DOHH2 (cell line): ENCODE results near the gene LANCL2.

ENCODE experiments used
- H3F3A ChIP-seq: fragments of 200-600 bp; sonication (generic), shearing (Covaris generic); 2 replicates; pipeline ENCODE4 v1.6.0; 2016; ENCODE audit warnings: antibody characterized with exemption, mild to moderate bottlenecking; ENCODE audit not compliant: control insufficient read depth, insufficient read depth
- H3K27ac ChIP-seq: fragments of 200-600 bp; sonication (generic); 2 replicates; pipeline ENCODE4 v1.5.1; 2014; ENCODE audit warnings: low read depth, mild to moderate bottlenecking, low read length, moderate library complexity
- H3K27me3 ChIP-seq: fragments of 200-600 bp; sonication (generic); 2 replicates; pipeline ENCODE4 v1.6.1; 2014; ENCODE audit warnings: mild to moderate bottlenecking, low read length, mixed read lengths; ENCODE audit not compliant: control insufficient read depth
- H3K36me3 ChIP-seq: fragments of 200-600 bp; sonication (generic); 2 replicates; pipeline ENCODE4 v1.6.1; 2014; ENCODE audit warnings: mild to moderate bottlenecking, low read length, moderate library complexity, mixed read lengths; ENCODE audit not compliant: control insufficient read depth
- H3K4me1 ChIP-seq: fragments of 200-600 bp; sonication (generic); 2 replicates; pipeline ENCODE4 v1.6.1; 2014; ENCODE audit warnings: mild to moderate bottlenecking, low read length, mixed read lengths; ENCODE audit not compliant: control insufficient read depth
- H3K4me2 ChIP-seq: fragments of 200-600 bp; sonication (generic); 2 replicates; pipeline ENCODE4 v1.6.0; 2014; ENCODE audit warnings: mild to moderate bottlenecking, low read length, moderate library complexity
- H3K4me3 ChIP-seq: fragments of 200-600 bp; sonication (generic); 2 replicates; pipeline ENCODE4 v1.5.1; 2014; ENCODE audit warnings: mild to moderate bottlenecking, low read length, mixed read lengths
- H3K79me2 ChIP-seq: fragments of 200-600 bp; sonication (generic); 2 replicates; pipeline ENCODE4 v1.6.1; 2014; ENCODE audit warnings: mild to moderate bottlenecking, low read length, mixed read lengths; ENCODE audit not compliant: control insufficient read depth
- H3K9me2 ChIP-seq: fragments of 200-600 bp; sonication (generic); replicated peaks from 2 replicates; pipeline ENCODE4 v1.6.1; 2014; ENCODE audit warnings: mild to moderate bottlenecking, low read length, mixed read lengths; ENCODE audit not compliant: control insufficient read depth
- H3K9me3 ChIP-seq: fragments of 200-600 bp; sonication (generic); 2 replicates; pipeline ENCODE4 v1.6.1; 2014; ENCODE audit warnings: antibody characterized with exemption, low read length, mixed read lengths; ENCODE audit not compliant: control insufficient read depth, insufficient read depth
- H4K20me1 ChIP-seq: fragments of 200-600 bp; sonication (generic); 2 replicates; pipeline ENCODE4 v1.6.0; 2014; ENCODE audit warnings: low read depth, mild to moderate bottlenecking, antibody characterized with exemption, low read length, moderate library complexity; ENCODE audit not compliant: control insufficient read depth, insufficient read depth
- EZH2phosphoT487 ChIP-seq: fragments of 200-600 bp; sonication (generic); IDR thresholded peaks from 2 replicates; pipeline ENCODE4 v1.6.1; 2017; ENCODE audit warnings: borderline replicate concordance, mild to moderate bottlenecking, antibody characterized with exemption, low read length, moderate library complexity, mixed read lengths
- TF ChIP-seq, protein P1 (sequence below): fragments of 200-600 bp; sonication (generic); IDR thresholded peaks from one replicate; pipeline ENCODE4 v1.5.1; 2014; ENCODE audit warnings: antibody characterized with exemption, mild to moderate bottlenecking, low read depth, low read length; ENCODE audit not compliant: poor library complexity, severe bottlenecking

Gene LANCL2

DNA sequence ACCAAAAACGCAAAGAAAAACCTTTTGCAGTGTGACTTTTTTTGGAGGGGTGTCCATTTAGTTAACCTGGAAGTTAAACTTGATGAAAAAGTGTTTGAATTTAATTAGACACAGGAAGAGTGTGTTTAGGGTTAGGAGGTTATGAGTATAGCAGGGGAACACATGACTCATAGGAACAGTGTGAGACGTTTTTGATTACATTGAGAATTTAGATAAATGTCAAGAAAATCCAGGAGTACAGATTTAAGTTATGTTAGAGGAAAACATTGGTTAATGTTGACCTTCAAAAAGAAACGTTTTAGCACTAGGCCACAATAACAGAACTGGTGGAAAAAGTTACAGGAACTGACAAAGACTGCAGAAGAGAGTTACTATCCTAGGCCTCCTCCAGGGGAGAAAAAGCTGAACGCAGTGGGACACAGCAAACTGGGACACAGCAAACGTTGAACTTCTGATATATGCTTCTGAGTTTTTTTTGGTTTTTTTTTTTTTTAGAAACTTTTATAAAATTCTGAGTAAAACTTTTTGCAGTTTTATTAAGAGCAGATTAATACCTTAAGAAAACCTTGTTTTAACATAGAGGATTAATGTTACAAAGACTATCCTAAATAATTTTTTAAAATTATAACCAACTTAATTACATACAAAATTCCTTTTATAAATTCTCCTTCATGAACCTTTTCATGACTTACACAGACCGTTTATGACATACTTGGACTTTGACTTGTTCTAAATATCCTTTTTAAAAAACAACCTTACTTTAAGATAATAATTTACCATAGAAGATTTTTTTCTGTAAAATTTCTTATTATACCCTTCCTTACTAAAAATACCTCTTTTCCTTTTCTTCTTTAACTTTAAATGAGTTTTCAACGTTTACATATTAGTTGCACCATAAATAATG lies 22.2 kb downstream of the LANCL2 start:
- Histone ChIP-seq H3K79me2 (no peaks in the 10 kb centered on the region), H3K27ac (no peak overlapping the region), H3F3A (no peaks in the 10 kb centered on the region), H3K27me3 (no peaks in the 10 kb centered on the region), H3K9me2 (no peaks in the 10 kb centered on the region), H3K4me3 (no peak overlapping the region), H4K20me1 (no peaks in the 10 kb centered on the region), H3K36me3 (no peaks in the 10 kb centered on the region), H3K4me1 (no peaks in the 10 kb centered on the region), H3K4me2 (no peak overlapping the region), H3K9me3 (peaks cover 41% of the 10 kb centered on the region)
- no peak for TF ChIP-seq EZH2phosphoT487
- TF ChIP-seq, protein P1, sequence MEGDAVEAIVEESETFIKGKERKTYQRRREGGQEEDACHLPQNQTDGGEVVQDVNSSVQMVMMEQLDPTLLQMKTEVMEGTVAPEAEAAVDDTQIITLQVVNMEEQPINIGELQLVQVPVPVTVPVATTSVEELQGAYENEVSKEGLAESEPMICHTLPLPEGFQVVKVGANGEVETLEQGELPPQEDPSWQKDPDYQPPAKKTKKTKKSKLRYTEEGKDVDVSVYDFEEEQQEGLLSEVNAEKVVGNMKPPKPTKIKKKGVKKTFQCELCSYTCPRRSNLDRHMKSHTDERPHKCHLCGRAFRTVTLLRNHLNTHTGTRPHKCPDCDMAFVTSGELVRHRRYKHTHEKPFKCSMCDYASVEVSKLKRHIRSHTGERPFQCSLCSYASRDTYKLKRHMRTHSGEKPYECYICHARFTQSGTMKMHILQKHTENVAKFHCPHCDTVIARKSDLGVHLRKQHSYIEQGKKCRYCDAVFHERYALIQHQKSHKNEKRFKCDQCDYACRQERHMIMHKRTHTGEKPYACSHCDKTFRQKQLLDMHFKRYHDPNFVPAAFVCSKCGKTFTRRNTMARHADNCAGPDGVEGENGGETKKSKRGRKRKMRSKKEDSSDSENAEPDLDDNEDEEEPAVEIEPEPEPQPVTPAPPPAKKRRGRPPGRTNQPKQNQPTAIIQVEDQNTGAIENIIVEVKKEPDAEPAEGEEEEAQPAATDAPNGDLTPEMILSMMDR: no peak

DNA sequence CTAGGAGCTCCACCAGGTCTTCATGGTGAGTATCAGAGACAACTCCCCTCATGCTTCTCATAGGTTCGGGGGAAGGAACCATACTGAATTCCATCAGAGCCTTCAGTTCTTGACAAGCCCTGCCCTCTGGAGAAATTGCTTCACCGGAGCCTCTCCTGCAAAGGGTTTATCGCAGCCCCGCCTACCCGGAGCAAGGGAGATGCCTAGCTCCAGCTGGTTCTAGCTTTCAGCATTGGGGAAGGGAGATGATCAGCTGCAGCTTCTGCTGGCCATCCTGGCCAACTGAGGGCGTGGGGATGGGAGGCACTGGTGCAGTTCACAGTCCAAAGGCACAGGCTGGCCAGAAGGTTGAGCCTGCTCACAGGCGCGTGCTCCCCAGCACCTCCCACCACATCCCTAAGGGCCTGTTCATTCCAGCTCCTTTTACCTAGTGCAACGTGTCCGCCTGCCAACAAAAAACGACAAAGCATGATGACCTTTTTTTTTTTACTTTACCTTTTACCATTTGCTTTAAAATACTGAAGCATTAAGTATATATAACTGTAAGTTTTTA lies 31.2 kb downstream of the LANCL2 start:
- Histone ChIP-seq H3K4me1 (no peaks in the 10 kb centered on the region), H3K9me3 (no peaks in the 10 kb centered on the region), H3K9me2 (no peaks in the 10 kb centered on the region), H3K4me3 (no peak overlapping the region), H3F3A (peaks cover 3% of the 10 kb centered on the region; the same call in 1 of the 2 replicates), H3K27me3 (no peaks in the 10 kb centered on the region), H3K4me2 (no peak overlapping the region), H4K20me1 (no peaks in the 10 kb centered on the region), H3K79me2 (no peaks in the 10 kb centered on the region), H3K36me3 (no peaks in the 10 kb centered on the region), H3K27ac (no peak overlapping the region)
- TF ChIP-seq, protein P1: no peak
- no peak for TF ChIP-seq EZH2phosphoT487

DNA sequence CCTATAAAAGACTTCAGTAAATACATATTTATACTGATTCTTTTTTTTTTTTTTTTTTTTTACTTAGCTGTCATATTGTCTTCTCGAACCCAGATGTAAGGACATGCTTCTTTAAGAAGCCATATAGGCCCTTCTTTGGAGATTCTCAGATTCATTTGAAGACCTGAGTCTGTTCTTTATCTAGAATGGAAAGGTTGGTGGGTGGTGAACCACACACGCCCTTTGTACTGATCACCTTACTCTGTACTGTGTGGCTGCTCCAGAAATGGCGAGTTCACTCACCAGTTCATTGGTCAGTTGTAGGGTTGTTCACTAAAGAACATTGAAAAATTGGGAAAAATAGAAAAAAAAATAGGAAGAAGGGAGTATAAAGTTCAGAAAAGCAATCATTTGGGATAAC lies 32.5 kb downstream of the LANCL2 start:
- Histone ChIP-seq H3K4me2 (no peak overlapping the region), H4K20me1 (no peaks in the 10 kb centered on the region), H3K9me3 (no peaks in the 10 kb centered on the region), H3K9me2 (no peaks in the 10 kb centered on the region), H3K27ac (no peak overlapping the region), H3K4me1 (no peaks in the 10 kb centered on the region), H3K27me3 (no peaks in the 10 kb centered on the region), H3K79me2 (no peaks in the 10 kb centered on the region), H3K4me3 (no peak overlapping the region), H3K36me3 (no peaks in the 10 kb centered on the region), H3F3A (peaks cover 3% of the 10 kb centered on the region; the same call in 1 of the 2 replicates)
- no peak for TF ChIP-seq EZH2phosphoT487
- TF ChIP-seq, protein P1: no peak
